ENCODE data around the gene CFAP251.
A peak's percentile ranks its signal among the peaks of the same experiment; 100 is the strongest.

Gene CFAP251

DNA sequence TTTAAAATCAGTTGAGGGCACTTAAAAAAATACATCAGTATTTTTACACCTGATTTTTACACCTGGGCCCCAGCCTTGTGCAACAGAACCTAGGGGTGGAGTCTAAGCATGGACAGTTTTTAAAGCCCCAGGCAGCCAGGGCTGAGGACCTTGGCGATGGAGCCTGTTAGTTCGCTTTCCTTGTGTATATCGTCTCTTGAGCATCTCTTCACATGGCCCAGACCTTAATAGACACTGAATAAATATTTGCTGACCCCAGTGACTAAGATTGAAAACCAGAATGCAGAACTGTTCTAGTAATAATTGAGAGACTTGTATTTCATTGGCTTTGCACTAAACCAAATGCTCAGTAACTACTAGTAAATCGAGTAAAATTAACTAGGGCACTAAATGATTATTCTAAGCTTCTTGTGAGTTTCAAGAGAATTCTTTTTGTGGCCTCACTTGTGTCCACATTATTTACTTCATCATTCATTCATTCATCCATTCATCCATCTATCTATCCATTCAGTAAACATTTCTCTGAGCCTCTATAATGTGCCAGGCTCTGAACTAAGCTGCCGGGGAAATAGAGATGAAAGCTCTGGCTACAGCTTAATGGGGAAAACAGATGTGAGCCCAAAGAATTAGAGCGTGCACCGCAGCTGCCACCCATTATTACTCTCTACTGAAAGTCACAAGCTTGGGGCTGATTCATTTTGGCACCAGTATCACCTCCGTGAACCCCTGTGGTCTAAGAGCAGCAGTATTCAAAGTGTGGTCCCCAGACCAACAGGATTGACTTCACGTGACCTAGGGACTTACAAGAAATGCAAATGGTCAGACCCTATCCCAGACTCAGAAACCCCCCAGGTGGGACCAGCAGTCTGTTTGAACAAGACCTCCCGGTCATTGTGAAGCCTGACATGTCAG, 72.6 kb downstream of the CFAP251 start:
- TF ChIP-seq, protein P1, sequence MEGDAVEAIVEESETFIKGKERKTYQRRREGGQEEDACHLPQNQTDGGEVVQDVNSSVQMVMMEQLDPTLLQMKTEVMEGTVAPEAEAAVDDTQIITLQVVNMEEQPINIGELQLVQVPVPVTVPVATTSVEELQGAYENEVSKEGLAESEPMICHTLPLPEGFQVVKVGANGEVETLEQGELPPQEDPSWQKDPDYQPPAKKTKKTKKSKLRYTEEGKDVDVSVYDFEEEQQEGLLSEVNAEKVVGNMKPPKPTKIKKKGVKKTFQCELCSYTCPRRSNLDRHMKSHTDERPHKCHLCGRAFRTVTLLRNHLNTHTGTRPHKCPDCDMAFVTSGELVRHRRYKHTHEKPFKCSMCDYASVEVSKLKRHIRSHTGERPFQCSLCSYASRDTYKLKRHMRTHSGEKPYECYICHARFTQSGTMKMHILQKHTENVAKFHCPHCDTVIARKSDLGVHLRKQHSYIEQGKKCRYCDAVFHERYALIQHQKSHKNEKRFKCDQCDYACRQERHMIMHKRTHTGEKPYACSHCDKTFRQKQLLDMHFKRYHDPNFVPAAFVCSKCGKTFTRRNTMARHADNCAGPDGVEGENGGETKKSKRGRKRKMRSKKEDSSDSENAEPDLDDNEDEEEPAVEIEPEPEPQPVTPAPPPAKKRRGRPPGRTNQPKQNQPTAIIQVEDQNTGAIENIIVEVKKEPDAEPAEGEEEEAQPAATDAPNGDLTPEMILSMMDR (IDR thresholded peaks at IDR 0.05; ENCODE audit: low read depth, low read length): no peak

DNA sequence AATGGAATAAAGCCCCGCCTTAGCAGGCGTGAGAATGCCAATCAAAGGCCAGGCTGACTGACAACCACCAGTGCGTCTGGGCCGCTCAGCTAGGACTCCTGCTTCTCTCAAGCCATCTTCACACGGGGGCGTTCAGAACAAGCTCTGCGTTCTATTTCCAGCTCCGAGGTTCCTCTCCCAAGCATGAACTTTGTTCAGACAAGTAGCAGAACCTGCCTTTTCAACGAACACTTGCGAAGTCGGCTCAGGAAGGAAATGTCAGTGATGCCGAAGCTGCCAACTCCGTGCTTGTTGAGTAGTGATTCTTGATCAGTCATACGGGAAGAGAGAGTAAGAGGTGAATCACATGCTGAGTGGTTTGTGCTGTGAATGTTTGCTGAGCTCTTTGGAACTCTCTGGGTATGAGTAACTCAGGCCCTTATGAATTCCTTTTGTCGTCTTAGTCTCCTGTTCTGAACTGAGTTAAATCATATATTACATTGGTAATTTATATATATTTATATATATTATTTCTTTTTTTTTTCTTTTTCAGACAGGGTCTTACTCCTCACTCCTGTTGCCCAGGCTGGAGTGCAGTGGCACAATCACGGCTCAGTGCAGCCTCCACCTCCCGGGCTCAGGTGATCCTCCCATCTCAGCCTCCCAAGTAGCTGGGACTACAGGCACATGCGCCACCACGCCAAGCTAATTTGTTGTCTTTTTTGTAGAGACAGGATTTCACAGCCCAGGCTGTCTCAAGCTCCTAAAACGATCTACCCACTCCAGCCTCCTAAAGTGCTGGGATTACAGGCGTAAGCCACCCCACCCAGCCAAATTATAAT, 73.9 kb downstream of the CFAP251 start:
- TF ChIP-seq, protein P1 (IDR thresholded peaks at IDR 0.05; ENCODE audit: low read depth, low read length): no peak
- DNase-seq (ENCODE audit: extremely low read depth, low read depth): peak; percentile 64

More for the DNA sequence above, 72.6 kb downstream of the CFAP251 start:
- no peak for DNase-seq (ENCODE audit: extremely low read depth, low read depth)

DNA sequence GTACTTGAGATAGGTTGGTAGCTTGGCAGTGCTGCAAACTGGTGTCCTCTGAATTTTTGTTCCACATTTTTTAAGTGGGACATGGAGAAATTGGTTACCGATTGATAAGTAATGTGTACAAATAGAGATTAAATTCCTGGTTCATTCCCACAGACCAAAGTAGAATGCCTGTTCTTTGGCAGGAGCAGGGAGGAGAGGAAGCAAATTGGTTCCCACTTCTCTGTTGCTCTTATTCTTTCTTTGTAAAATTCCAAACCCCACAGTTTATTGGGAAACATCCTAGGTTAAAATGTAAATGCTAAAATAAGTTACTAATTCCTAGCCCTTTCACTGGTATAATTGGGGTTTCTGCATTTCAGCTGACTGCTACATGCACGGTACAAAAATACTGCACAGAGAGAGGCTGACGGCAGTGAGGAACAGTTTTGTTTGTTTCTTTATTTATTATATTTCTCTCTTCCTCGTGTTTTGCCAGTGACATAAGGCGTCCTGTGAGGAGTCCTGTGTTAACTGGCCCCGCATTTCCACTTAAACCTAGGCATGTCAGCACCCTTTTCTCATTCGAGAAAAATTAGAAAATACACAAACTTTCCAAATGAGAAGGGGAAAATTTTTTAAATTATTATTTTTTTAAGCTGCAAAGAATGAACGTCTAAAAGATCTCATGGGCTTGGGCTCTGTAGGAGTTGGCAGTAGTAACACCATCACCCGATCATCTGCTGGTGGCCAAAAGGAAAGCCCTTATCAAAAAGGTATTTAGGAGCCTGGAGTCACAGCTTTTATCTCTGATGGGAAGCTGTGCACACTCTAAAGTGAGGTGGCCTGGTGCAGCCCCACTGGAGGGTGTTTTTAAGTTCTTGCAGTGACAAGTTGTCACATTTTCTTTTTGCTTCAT, 77.9 kb downstream of the CFAP251 start:
- no peak for DNase-seq (ENCODE audit: extremely low read depth, low read depth)
- TF ChIP-seq, protein P1 (IDR thresholded peaks at IDR 0.05; ENCODE audit: low read depth, low read length): no peak

DNA sequence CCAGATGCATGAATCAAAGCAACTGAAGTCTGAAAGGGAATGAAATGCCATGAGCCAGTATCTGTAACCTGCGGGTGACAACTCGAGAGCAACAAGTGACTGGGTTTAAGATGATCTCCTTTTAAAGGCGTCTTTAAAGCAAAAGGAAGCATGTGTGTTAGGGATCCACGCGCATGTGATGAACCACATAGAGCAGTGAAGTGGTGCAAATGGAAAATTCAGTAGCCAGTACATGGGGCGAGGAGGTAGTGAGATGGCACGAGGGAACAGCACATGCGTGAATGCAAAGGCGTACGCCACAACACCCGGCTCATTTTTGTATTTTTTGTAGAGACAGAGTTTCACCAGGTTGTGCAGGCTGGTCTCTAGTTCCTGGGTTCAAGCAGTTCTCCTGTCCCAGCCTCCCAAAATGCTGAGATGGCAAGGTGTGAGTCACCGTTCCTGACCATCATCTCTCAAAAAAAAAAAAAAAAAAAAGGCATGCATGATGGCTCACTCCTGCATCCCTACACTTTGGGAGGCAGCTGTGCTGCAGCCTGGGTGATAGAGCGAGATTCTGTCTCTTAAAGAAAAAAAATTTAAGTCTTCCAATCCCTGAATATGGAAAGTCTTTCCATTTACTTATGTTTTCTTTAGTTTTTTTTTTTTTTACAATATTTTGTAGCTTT, 78.7 kb downstream of the CFAP251 start:
- TF ChIP-seq, protein P1 (IDR thresholded peaks at IDR 0.05; ENCODE audit: low read depth, low read length): no peak
- no peak for DNase-seq (ENCODE audit: extremely low read depth, low read depth)

DNA sequence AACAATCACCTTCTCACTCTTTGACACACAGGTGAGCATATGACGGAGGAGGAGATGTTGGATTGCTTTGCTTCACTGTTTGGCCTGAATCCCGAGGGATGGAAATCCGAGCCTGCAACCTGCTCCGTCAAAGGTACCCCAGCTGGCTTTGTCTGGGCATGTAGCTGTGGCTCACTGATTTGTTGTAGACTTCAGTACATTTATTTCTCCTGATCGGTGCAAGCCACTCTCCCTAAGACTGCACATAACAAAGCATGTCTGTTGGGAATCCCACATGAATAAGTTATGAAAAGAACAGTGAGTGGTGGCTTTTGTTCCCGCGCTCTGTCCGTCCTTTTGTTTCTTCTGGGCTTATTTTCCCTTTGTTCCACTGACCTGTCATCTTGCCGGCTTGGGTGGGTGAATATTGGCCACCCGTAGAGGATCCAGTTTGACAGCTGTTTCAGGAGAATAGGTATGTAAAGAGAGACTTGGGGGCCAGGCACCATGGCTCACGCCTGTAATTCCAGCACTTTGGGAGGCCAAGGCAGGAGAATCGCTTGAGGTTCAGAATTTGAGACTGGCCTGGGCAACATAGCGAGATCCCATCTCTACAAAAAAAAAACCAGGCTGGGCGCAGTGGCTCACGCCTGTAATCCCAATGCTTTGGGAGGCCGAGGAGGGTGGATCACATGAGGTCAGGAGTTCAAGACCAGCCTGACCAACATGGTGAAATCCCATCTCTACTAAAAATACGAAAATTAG, 83.2 kb downstream of the CFAP251 start:
- DNase-seq (ENCODE audit: extremely low read depth, low read depth): no peak
- TF ChIP-seq, protein P1 (IDR thresholded peaks at IDR 0.05; ENCODE audit: low read depth, low read length): no peak

Data from AG09319 (cell line).